Stimulated activated CD8-positive, alpha-beta memory T cell treated with anti-CD3 and anti-CD28 coated beads, Interleukin-4, amount 100 ng/mL, for 4 hours (primary cell): Measurements from ENCODE around the gene CLEC9A.

Experiments used
- DNase-seq, 2 donors: peaks; one replicate each; pipeline ENCODE4 v3.0.0-alpha.2; 2020; ENCODE audit warnings: low read depth in 2 of 2, low spot score in 1 of 2

The CLEC9A gene

DNA sequence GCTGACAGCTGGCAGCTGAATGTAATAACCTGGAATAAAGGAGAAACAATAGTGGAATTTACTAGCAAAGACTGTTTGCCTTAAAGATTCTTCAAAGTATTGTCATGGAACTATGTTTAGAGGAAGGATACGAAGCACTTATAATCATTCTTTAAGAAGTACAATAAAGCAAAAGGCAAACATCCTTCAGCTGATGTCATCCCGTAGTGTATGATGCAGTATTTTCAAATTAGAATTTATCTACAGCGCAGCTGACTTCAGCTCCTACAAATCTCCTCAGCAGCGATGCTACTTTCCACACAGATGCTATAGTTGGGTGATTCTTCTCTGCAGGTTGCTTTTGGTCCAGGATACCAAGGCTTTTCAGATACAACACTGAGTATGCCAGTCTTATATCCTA lies 36.8 kb downstream of the CLEC9A start:
- DNase-seq, result no peak

DNA sequence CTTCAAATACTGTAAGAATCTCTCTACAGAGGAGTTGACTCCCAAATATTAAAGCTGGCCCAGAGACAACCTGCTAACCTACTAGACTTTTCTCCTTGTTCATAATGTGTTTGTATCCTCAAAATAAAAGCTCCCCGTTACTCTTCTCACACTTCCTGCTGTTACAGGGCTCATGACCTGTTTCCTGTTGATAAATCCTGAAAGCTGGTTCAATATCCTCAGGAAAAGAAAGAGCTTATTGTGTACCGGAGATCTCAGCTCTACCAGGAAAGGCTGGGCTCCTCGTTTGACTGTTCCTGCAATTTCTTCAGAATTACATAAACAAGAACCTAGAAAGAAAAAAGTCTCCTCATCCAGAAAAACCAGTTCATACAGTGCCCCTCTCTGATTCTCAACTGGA lies 37.5 kb downstream of the CLEC9A start:
- no peak for DNase-seq

DNA sequence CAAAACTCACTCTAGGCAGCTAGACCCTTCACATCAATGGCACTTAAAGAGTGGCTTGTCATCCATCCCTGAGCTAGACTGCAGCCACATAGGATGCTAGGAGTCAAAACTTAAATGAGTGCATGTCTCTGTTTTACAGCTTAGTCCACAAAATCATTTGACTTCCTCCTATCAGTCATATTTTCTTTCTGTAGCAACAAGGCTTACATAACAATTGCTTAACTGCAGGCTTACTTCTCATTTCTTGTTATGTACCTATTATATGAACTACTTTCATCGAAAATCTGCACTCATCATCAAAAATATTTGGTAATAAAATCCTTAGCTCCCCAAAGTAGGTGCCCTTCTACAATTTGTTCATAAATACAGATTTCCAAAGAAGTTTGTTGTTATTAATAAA lies 38.2 kb downstream of the CLEC9A start:
- DNase-seq, result no peak

GRCh38 chr12:10069099-10069498 lies 38.6 kb downstream of the CLEC9A start:
- DNase-seq, result no peak

DNA sequence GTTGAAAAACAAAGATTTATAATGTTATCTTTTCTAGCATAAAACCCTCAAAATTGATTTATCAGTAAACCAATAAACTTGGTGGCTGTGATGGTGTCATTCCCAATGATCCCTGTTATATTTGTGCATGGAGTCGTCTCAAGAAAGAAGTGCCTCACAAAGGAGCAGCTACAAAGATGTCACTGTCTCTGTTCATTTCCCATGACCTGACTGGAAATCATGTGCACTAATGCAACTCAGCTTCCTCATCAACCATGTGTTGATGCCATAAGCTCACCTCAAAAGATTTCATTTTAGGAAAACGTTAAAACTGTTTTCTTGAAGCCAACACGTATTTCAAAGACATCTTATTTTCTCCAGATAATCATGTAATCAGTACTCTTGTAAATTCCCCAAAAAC lies 39.5 kb downstream of the CLEC9A start:
- no peak for DNase-seq

GRCh38 chr12:10070380-10070779 lies 39.9 kb downstream of the CLEC9A start:
- DNase-seq, result no peak

DNA sequence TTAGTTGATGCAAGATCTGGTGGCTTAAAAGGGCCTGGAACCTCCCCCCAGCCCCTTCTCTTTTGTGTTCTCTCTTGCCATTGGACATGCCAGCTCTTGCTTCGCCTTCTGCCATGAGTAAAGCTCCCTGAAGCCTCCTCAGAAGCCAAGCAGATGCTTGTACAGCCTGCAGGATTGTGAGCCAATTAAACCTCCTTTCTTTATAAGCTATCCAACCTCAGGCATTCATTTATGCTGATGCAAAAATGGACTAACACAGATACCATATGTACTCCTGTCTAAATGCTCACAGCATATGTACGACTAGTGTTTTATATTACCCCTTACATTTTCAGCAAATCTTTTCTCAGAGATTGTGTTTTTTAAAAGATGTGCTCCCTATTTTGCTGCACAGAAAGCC lies 41.6 kb downstream of the CLEC9A start:
- DNase-seq, result no peak

- DNase-seq, result no peak
These were observed 42.8 kb downstream of the CLEC9A start for GRCh38 chr12:10073261-10073660.

DNA sequence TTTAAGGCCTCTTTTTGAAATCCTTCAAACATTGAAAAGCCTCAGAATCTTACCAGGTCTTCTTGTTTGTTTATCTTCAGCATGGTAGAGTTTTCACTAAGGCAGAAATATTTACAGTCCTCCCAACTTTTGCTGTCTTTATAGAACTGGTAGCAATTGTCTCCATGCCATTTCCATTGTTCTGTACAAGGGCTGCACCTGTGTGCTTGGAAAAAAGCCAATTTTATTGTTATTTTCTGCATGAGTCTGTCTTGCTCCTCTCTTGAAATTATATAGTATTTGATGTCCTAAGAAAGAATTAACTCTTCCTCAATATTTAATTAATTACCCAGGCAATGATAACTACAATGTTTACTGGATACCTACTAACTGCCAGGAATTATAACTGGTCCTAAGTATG lies 45.0 kb downstream of the CLEC9A start:
- DNase-seq, result no peak

DNA sequence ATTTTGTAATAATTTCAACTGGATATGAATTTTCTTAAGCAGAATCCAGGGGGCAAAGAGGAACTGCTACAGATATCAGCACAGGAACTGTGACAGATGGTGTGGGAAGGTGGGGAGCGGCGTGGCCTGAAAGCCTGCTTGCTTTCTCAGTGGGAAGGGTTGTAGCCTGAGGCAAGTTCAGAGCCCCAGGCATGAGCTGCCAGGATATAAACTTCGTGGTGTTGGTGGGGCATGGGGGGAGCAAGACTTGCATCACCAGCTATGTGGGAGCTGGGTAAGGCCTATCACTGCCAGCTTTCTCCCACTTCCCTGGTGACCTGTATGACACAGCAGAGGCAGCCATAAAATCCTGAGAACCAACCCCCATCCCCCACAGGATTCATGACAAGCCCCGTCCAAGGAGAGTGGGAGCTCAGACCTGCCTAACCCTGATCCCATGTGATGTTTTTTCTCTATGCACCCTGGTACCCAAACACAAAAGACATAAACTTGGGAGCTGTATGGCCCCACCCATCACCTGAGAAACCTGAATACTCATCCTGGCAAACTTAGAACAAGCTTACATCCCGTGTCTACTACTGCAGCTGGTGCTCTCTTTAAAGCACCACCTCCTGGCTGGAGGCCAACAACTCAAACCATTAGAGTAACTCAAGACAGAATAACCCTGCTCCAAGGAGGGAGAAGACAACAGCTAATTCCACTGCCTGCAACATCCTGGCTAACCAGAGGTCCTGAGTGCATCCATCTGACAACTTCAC lies 51.8 kb downstream of the CLEC9A start:
- no peak for DNase-seq

GRCh38 chr12:10084733-10085132 lies 54.3 kb downstream of the CLEC9A start:
- DNase-seq, result no peak

DNA sequence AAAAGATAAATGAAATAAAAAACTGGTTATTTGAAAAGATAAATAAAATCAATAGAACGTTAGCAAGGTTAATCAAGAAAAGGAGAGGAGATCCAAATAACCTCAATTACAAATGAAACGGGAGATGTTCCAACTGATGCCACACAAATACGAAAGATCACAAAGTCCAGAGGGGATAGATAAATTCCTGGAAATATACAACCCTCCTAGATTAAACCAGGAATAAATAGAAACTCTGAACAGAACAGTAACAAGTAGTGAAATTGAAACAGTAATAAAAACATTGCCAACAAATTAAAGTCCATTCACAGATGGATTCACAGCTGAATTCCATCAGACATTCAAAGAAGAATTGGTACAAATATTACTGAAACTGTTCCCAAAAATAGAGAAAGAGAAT lies 55.9 kb downstream of the CLEC9A start:
- no peak for DNase-seq

- DNase-seq, result no peak
These were observed 57.5 kb downstream of the CLEC9A start for GRCh38 chr12:10088031-10088430.

DNA sequence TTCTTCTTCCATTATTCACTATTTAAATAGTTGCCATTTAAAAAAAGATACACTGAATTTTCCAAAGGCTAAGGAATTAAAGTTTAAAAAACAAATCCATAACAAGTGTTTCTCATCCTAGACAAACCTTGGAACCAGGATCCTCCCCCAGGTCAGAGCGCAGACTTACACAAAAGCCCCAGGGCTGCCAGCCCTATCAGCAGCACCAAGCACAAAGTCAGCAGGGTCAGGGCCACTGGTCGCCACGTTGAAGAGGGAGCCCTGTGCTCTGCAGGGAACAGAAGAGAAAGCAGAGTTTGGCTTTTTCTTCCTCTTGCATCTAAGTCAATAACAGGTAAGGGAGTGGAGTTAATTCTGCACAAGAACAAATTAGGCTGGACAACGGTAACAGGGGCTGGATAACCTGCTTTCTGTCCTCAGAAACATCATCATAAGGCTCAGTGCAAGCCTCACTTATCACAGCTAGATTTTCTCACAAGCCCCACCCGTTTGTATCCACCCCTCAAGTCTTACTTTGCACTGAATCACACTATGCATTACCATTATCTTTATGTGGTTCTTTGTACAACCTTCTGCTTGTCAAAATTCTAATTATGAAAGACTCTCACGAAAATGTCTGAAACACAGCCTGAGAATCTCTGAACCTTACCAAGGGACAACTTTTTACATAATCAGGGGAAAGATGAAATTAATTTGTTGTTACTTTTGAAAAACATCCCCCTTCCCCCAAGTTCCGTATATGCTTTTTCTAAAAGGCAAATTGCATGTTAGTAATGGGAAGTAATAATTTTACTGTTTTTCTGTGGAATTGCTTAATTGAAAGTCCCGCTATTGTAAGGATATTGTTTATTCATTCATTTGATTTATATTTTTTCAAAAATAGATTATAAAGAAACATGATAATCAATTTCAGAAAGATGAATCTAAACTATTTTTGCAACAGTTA lies 58.7 kb downstream of the CLEC9A start:
- DNase-seq, result no peak

DNA sequence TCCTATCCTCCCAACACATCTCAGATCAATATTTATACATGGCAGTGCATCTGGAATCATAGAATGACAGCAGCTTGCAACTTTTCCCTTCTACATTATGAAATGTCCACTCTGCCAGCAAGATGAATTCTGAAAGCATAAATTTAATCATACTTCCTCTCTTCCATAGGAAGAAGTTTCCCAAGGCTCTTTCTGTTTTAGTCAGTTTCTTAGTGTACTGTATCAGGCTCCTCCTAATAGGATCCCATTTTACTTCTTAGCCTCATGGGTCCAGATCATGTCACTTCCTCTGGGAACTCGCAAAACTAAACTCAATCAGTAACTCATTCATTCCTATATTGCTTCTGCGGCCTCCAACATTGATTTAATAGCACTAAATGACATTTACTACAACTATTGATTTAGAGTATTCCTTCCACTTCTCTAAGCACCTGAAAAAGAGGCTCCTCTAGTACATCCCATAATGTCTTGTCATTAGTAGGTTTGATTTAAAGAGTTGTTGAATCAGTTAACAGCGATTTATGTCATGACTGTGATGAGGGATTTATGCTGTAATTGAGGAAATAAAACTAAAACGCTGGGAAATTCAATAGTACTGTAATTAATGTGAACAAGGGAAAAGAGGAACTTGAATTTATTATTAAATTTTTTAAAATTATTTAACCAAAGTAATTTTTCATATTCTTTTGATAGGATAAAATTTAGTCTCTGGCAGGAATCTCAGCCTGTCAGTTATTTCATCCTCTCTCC lies 64.3 kb downstream of the CLEC9A start:
- DNase-seq, result no peak

DNA sequence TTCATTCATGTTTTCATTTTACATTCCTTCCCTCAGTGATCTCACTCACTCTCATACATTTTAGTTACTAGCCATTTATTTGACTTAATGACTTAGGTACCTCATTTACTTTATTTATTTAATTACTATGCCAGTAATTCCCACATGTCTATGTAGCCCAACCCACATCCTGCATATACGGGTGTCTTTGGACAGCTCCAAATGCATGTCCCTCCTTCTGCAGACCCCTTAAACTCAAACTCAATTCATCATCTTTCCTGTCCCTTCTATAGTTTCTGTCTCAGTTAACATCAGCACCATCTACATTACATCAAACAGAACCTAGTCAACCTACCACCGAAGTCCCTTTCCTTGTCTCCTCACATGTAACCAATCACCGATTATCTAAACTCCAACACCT lies 65.5 kb downstream of the CLEC9A start:
- no peak for DNase-seq

- DNase-seq, result no peak
These were observed 67.0 kb downstream of the CLEC9A start for GRCh38 chr12:10097521-10097920.

DNA sequence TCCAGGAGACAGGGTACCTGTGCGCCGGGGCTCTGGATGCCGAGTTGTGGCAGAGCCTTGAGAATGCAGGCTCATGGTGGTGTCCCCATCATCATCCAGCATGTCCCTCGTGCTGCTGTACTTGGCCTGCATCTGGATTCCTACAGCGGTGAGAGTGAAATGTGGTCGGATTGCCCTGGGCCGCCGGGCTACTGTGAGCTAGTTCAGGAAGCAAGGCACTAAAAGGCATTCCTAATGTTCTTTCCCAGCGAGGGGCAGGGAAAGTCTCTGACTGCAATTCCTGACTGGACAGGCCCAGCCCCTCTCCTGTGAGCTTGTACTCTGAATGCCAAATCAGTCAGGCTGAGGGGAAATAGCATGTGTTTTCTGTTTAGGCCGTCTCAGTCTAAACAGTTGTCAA lies 68.3 kb downstream of the CLEC9A start, which contains the start of gene CLEC1A:
TSS of gene CLEC1A (minus strand) at position 195 of the 400 bp plus-strand sequence. CDS start at position 132, 63 bp downstream.
- DNase-seq, result no peak

DNA sequence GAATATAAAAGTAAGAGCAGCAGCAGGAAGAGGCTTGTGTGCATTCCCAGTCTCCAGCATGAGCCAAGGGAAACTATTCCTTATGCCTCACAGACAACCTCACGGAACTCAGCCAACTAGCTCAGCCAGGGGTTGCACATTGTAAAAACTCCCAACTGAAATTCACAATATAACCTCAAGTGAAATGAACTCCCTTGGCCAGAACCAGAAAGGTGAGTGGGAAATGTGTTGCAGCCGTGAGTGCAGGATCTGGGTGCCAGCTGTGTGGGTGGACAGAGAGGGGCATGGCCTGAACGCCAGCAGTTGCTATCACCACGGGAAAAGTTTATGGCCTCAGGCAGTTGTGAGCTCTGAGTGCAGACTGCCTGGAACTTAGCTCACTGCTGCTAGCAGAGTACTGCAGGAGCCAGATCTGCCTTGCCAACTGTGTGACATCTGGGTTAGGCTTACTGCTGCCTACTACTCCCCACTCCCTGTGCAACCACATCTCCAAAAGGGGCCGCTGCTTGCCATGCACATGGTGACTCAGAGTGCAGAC lies 70.6 kb downstream of the CLEC9A start:
- DNase-seq, result no peak

- no peak for DNase-seq
These were observed 71.3 kb downstream of the CLEC9A start for GRCh38 chr12:10101648-10102220.

GRCh38 chr12:10102322-10102721 lies 71.8 kb downstream of the CLEC9A start:
- DNase-seq, result no peak
